BE2C (cell line): ENCODE results near the gene TRIM25. TPM values are rescaled to one million over a fixed set of nuclear protein-coding genes. Genes with fewer than 3 reads are reported as not detected.

Source experiments
- DNase-seq: peaks from one replicate; pipeline ENCODE4 v3.0.0-alpha.2; 2020
- H3K27me3 ChIP-seq: fragments of 250-450 bp; sonication (Bioruptor Pico); 2 replicates; pipeline ENCODE4 v1.5.1; 2020; ENCODE audit warnings: mild to moderate bottlenecking
- H3K36me3 ChIP-seq: fragments of 250-450 bp; sonication (Bioruptor Pico); 2 replicates; pipeline ENCODE4 v1.5.1; 2020; ENCODE audit warnings: mild to moderate bottlenecking
- H3K4me1 ChIP-seq: fragments of 250-450 bp; sonication (Bioruptor Pico); 2 replicates; pipeline ENCODE4 v1.5.1; 2020
- H3K4me3 ChIP-seq: 2 replicates; pipeline ENCODE4 v1.5.1; 2011; ENCODE audit warnings: low read depth, low read length
- H3K9me3 ChIP-seq: fragments of 250-450 bp; sonication (Bioruptor Pico); 2 replicates; pipeline ENCODE4 v1.5.1; 2020
- polyA plus RNA-seq: library from polyadenylated mRNA; unstranded; fragments of >200 nt; gene quantifications from one replicate; pipeline ENCODE4 v1.2.1, GENCODE V29; 2012; ENCODE audit warnings: low read depth, missing spikeins; ENCODE audit not compliant: insufficient read length, insufficient read depth
- TF ChIP-seq, protein P1 (sequence below): IDR thresholded peaks from 2 replicates; pipeline ENCODE4 v1.5.1; 2012; ENCODE audit warnings: mild to moderate bottlenecking, low read depth, low read length

The TRIM25 gene, protein sequence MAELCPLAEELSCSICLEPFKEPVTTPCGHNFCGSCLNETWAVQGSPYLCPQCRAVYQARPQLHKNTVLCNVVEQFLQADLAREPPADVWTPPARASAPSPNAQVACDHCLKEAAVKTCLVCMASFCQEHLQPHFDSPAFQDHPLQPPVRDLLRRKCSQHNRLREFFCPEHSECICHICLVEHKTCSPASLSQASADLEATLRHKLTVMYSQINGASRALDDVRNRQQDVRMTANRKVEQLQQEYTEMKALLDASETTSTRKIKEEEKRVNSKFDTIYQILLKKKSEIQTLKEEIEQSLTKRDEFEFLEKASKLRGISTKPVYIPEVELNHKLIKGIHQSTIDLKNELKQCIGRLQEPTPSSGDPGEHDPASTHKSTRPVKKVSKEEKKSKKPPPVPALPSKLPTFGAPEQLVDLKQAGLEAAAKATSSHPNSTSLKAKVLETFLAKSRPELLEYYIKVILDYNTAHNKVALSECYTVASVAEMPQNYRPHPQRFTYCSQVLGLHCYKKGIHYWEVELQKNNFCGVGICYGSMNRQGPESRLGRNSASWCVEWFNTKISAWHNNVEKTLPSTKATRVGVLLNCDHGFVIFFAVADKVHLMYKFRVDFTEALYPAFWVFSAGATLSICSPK
- 9.6 TPM for polyA plus RNA-seq

DNA sequence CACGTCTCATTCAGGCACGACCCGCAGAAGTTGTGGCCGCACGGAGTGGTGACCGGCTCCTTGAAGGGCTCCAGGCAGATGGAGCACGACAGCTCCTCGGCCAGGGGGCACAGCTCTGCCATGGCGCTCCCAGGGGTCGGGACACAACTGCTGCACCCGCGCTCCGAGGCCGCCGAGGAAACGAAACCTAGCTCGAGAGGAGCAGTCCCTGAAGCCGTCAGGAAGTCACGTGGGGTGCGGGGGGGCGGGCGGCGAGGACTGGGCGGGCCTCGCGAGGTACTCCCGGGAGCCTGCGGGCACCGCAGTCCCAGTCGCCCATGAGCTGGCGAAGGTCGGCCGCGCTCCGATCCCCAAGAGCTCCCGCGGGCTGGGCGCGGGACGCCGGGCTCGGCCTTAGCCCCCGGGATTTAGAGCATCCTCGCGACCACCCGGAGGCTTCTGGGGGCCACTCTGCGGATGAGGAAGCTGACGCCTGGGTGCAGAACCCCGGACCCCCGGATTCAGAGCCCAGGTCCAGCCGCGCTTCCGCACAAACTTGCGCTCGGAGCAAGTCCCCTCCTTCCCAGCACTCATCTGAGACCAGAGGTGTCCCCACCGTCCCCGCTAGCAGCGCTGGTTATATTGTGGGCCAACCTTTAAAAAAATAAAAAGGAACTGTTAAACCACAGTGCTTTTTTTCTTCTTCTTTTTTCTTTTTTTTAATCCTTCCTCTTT lies at the start of gene TRIM25:
TRIM25 (minus strand) TSS at position 183 of the 714 bp plus-strand sequence; CDS start at position 122, 61 bp downstream.
- H3K27me3 ChIP-seq, result no peaks in the 10 kb centered on the region
- no peaks in the 10 kb centered on the region for H3K9me3 ChIP-seq
- TF ChIP-seq, protein P1, sequence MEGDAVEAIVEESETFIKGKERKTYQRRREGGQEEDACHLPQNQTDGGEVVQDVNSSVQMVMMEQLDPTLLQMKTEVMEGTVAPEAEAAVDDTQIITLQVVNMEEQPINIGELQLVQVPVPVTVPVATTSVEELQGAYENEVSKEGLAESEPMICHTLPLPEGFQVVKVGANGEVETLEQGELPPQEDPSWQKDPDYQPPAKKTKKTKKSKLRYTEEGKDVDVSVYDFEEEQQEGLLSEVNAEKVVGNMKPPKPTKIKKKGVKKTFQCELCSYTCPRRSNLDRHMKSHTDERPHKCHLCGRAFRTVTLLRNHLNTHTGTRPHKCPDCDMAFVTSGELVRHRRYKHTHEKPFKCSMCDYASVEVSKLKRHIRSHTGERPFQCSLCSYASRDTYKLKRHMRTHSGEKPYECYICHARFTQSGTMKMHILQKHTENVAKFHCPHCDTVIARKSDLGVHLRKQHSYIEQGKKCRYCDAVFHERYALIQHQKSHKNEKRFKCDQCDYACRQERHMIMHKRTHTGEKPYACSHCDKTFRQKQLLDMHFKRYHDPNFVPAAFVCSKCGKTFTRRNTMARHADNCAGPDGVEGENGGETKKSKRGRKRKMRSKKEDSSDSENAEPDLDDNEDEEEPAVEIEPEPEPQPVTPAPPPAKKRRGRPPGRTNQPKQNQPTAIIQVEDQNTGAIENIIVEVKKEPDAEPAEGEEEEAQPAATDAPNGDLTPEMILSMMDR, result no peak
- peak within 1 kb of the TSS; percentile 92 for H3K4me3 ChIP-seq
- H3K36me3 ChIP-seq, result no peaks in the 10 kb centered on the region
- H3K4me1 ChIP-seq, result 0 out of 2 replicates have a peak, but pooled peaks cover 4% of the 10 kb centered on the region
- DNase-seq, result peak; percentile 93

DNA sequence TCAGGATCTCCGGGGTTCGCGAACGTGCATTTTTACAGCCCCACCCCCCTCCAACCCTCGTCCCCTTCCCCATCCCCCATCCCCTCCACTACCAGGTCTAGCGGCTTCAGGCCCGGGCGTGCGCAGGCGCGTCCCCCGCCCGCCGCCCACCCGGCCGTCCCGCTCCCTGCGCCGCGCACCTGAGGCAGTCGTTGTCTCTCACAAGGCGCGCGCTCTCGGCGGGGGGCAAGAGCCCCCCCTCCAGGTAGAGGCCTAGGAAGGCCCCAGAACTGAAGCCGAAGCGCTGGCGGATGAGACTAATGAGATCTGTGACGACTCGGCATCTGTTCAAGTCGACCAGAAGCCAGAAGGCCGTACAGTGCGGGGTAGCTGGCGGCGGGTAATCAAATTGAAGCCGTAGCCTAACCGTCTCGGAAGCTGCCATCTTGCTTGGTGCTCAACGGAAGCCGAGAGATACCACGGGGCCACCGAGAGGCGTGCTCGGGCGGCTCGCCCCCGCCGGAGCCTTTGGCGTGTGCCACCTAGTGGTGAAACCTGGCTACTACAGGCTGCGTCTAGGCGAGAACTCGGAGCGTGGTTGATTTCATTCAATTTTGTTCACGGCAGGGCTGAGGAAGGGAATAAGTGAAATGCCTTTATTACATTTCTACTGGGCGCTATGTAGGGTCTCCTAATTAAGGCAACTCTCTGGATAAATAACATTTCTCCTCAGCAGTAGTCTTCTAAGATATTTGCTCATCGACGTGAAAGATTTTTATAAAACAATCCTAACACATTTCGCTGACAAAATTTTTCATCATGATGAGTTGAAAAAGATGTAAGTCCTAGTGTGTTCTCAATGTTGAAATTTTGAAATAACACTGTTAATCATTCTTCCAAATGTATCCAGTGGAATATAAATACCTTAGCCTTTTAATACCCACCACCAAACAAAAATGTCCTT lies 47.0 kb upstream of the TRIM25 start, which contains the start of gene COIL:
COIL (minus strand) TSS at position 455 of the 943 bp plus-strand sequence; CDS start at position 424, 31 bp downstream.
- H3K36me3 ChIP-seq, result no peaks in the 10 kb centered on the region
- H3K4me3 ChIP-seq, result peak within 1 kb of the TSS; percentile 93
- DNase-seq, result peak; percentile 94
- TF ChIP-seq, protein P1, result peak; percentile 97
- peaks cover 2% of the 10 kb centered on the region for H3K4me1 ChIP-seq
- H3K27me3 ChIP-seq, result no peaks in the 10 kb centered on the region
- H3K9me3 ChIP-seq, result no peaks in the 10 kb centered on the region

DNA sequence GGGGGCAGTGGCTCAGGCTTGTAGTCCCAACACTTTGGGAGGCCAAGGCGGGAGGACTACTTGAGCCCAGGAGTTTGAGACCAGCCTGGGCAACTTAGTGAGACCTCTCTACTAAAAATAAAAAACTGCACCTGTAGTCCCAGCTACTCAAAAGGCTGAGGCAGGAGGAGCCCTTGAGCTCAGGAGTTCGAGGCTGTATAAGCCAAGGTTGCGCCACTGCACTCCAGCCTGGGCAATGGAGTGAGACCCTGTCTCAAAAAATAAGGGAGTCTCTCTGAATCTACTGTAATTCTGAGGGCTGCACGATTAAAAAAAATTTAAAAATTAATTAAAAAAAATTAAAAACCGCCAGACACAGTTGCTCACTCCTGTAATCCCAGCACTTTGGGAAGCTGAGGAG lies 43.1 kb upstream of the TRIM25 start:
- Histone ChIP-seq H3K4me3 (no peak overlapping the region), H3K9me3 (no peaks in the 10 kb centered on the region), H3K36me3 (no peaks in the 10 kb centered on the region; the same call in 1 of the 2 replicates), H3K4me1 (no peaks in the 10 kb centered on the region), H3K27me3 (no peaks in the 10 kb centered on the region)
- TF ChIP-seq, protein P1, result no peak
- no peak for DNase-seq

DNA sequence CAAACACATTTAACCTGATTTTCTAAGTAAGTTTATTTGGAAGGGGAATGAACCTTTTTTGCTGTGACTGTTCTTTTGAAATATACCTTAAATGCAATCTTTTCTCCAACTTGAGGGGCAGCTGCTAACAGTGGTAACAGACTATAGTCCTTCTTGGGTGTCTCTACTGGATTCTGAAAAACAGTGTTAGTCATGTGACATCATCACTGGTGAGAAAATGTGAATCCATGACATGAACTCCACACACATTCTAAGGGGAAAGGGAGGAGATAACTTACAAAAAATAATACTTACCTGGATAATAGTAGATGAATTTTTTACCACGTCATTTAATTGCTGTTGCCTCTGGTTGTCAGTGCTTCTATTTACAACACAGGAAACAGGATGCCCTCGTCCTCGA lies 35.7 kb upstream of the TRIM25 start:
- Histone ChIP-seq H3K9me3 (no peaks in the 10 kb centered on the region), H3K36me3 (peaks cover 44% of the 10 kb centered on the region), H3K4me1 (no peaks in the 10 kb centered on the region), H3K4me3 (no peak overlapping the region), H3K27me3 (no peaks in the 10 kb centered on the region)
- no peak for DNase-seq
- TF ChIP-seq, protein P1, result no peak

DNA sequence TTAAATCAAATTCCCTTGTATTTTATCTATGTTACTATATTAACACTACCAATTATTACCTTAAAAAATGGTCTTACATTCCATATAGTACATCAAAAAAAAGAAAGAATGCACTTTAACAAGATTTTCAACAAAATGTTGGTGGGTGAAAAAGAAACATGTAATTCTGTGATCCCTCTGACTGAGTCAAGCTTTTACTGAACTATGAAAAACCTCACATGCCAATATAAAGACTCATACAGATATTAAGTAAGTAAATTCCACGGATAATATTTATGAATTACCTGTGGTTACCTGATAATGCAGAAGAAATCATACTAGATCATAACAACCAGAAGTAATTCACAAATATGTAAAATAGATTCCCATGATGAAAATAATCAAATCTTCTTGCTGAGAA lies 34.6 kb upstream of the TRIM25 start:
- Histone ChIP-seq H3K27me3 (no peaks in the 10 kb centered on the region), H3K4me3 (no peak overlapping the region), H3K9me3 (no peaks in the 10 kb centered on the region), H3K4me1 (no peaks in the 10 kb centered on the region), H3K36me3 (peaks cover 49% of the 10 kb centered on the region)
- DNase-seq, result no peak
- TF ChIP-seq, protein P1, result no peak
